ENCODE data around the gene CCDC171. TPM values are rescaled to one million over a fixed set of nuclear protein-coding genes. Genes with fewer than 3 reads are reported as not detected.

The CCDC171 gene
- total RNA-seq, 1 donor from 2014 or later: 2.9 TPM

GRCh38 chr9:15936306-15936921 is 383.6 kb downstream of the CCDC171 start:
- Histone ChIP-seq H3K4me3 (no peak overlapping the region), H3K4me1 (no peaks in the 10 kb centered on the region), H3K27ac (no peak overlapping the region), H3K36me3 (no peaks in the 10 kb centered on the region), H3K9me3 (no peaks in the 10 kb centered on the region), H3K27me3 (ENCODE audit: low read depth) (no peaks in the 10 kb centered on the region)
- no peak for DNase-seq
- ATAC-seq: no peak
- TF ChIP-seq CTCF (IDR thresholded peaks at IDR 0.05): no peak
- intact Hi-C loops (cut with DNase I): no loop called here

- Histone ChIP-seq H3K27ac (no peak overlapping the region), H3K36me3 (no peaks in the 10 kb centered on the region), H3K27me3 (ENCODE audit: low read depth) (no peaks in the 10 kb centered on the region), H3K9me3 (no peaks in the 10 kb centered on the region), H3K4me1 (no peaks in the 10 kb centered on the region), H3K4me3 (no peak overlapping the region)
- intact Hi-C loops (cut with DNase I): no loop called here
- no peak for DNase-seq
- TF ChIP-seq CTCF (IDR thresholded peaks at IDR 0.05): no peak
- no peak for ATAC-seq
These were observed 390.1 kb downstream of the CCDC171 start for GRCh38 chr9:15942831-15943424.

GRCh38 chr9:15944341-15944740 is 391.5 kb downstream of the CCDC171 start:
- no peaks in the 10 kb centered on the region for H3K27me3 ChIP-seq (ENCODE audit: low read depth)
- ATAC-seq: no peak
- no peaks in the 10 kb centered on the region for H3K4me1 ChIP-seq
- no peak overlapping the region for H3K27ac ChIP-seq
- DNase-seq: no peak
- no peak for TF ChIP-seq CTCF (IDR thresholded peaks at IDR 0.05)
- H3K36me3 ChIP-seq: no peaks in the 10 kb centered on the region
- no peaks in the 10 kb centered on the region for H3K9me3 ChIP-seq
- H3K4me3 ChIP-seq: no peak overlapping the region
- intact Hi-C loops (cut with DNase I): no loop called here

- Histone ChIP-seq H3K27ac (no peak overlapping the region), H3K9me3 (no peaks in the 10 kb centered on the region), H3K4me3 (no peak overlapping the region), H3K4me1 (no peaks in the 10 kb centered on the region), H3K36me3 (no peaks in the 10 kb centered on the region), H3K27me3 (ENCODE audit: low read depth) (no peaks in the 10 kb centered on the region)
- TF ChIP-seq CTCF (IDR thresholded peaks at IDR 0.05): no peak
- intact Hi-C loops (cut with DNase I): no loop called here
- DNase-seq (no peak), ATAC-seq (no peak)
These were observed 406.8 kb downstream of the CCDC171 start for GRCh38 chr9:15959663-15960062.

- no peaks in the 10 kb centered on the region for H3K36me3 ChIP-seq
- peak in 1 of 2 donors; percentile 23 for ATAC-seq
- TF ChIP-seq CTCF (IDR thresholded peaks at IDR 0.05): no peak
- H3K27ac ChIP-seq: no peak overlapping the region
- no peak overlapping the region for H3K4me3 ChIP-seq
- intact Hi-C loops (cut with DNase I): no loop called here
- H3K4me1 ChIP-seq: no peaks in the 10 kb centered on the region
- H3K9me3 ChIP-seq: no peaks in the 10 kb centered on the region
- DNase-seq: no peak
- H3K27me3 ChIP-seq (ENCODE audit: low read depth): no peaks in the 10 kb centered on the region
These were observed 408.4 kb downstream of the CCDC171 start for GRCh38 chr9:15961217-15961616.
